Cardiac septum (tissue), 1 donor: ENCODE measurements around the gene MOV10. TPM values are rescaled to one million over a fixed set of nuclear protein-coding genes. Genes with fewer than 3 reads are reported as not detected.
"Not testable (repeated sequence)": the region's sequence is repeated elsewhere in the genome, so short reads cannot be mapped to it uniquely, and the experiment has no call there.

Source experiments
- DNase-seq: peaks from one replicate; pipeline ENCODE4 v3.0.0-alpha.2; 2020; ENCODE audit warnings: low spot score
- intact Hi-C: fragments of 100-400 bp; cut with DNase I; formaldehyde crosslinking; loops from one replicate; pipeline ENCODE4 v1.14.0; 2022
- long read RNA-seq: library from polyadenylated mRNA; unstranded; transcript quantifications from one replicate; pipeline ENCODE4 v2.0.0, GENCODE V29; 2021
- total RNA-seq: library from RNA; stranded (reverse); fragmentation: NEBNext Ultra II Directional; extraction: Animal tissue kit (Norgen Biotek cat#: 25700); gene quantifications from one replicate; pipeline ENCODE4 v1.2.1, GENCODE V29; 2021
- donor health status: DM: no; HTN: no; CAD: no.

The MOV10 gene, protein sequence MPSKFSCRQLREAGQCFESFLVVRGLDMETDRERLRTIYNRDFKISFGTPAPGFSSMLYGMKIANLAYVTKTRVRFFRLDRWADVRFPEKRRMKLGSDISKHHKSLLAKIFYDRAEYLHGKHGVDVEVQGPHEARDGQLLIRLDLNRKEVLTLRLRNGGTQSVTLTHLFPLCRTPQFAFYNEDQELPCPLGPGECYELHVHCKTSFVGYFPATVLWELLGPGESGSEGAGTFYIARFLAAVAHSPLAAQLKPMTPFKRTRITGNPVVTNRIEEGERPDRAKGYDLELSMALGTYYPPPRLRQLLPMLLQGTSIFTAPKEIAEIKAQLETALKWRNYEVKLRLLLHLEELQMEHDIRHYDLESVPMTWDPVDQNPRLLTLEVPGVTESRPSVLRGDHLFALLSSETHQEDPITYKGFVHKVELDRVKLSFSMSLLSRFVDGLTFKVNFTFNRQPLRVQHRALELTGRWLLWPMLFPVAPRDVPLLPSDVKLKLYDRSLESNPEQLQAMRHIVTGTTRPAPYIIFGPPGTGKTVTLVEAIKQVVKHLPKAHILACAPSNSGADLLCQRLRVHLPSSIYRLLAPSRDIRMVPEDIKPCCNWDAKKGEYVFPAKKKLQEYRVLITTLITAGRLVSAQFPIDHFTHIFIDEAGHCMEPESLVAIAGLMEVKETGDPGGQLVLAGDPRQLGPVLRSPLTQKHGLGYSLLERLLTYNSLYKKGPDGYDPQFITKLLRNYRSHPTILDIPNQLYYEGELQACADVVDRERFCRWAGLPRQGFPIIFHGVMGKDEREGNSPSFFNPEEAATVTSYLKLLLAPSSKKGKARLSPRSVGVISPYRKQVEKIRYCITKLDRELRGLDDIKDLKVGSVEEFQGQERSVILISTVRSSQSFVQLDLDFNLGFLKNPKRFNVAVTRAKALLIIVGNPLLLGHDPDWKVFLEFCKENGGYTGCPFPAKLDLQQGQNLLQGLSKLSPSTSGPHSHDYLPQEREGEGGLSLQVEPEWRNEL
- total RNA-seq = 18.3 TPM
- long read RNA-seq, partial matches to known transcripts = 12 of 19 reads
- long read RNA-seq, other reads (novel, unspliced or antisense) = 5 of 19 reads

DNA sequence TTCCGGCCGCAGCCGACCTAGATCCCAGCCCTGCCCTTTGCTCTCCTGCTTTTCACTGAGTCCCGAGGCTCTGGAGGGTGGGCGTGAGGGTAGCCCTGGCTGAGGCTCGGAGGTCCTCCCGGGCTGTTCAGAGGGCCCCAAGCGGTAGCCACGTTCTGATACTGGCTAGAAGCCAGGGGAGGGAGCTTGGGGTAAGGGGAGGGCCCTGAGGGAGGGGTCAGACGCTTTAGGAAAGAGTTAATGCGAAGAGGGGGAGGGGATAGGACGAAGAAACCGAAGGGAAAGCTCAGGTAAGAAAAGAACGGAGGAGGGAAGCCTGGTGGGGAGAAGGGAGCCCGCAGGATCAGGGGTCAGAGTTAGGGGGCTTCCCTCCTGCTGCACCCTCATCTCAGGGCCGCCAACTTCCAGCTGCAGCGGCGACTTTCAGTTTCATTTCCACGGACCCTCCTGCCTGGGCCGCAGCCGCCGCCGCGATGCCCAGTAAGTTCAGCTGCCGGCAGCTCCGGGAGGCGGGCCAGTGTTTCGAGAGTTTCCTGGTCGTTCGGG, at the start of gene MOV10:
Gene MOV10, plus strand, starts transcription at position 220 of the 546 bp plus-strand sequence. Its CDS starts 254 bp downstream, at position 474.
- peak; percentile 87 for DNase-seq
- intact Hi-C loops = loop anchor here (2.0 to 10.0 kb wide), 3 partner anchors 32 to 280 kb away; partner anchors contain the start of genes CTTNBP2NL and RHOC

GRCh38 chr1:112625696-112626095, 48.8 kb upstream of the MOV10 start:
- no peak for DNase-seq
- intact Hi-C loops = no loop called here

GRCh38 chr1:112626193-112626592, 48.3 kb upstream of the MOV10 start:
- intact Hi-C loops = no loop called here
- no peak for DNase-seq

GRCh38 chr1:112626887-112627286, 47.6 kb upstream of the MOV10 start:
- no peak for DNase-seq
- intact Hi-C loops = no loop called here

DNA sequence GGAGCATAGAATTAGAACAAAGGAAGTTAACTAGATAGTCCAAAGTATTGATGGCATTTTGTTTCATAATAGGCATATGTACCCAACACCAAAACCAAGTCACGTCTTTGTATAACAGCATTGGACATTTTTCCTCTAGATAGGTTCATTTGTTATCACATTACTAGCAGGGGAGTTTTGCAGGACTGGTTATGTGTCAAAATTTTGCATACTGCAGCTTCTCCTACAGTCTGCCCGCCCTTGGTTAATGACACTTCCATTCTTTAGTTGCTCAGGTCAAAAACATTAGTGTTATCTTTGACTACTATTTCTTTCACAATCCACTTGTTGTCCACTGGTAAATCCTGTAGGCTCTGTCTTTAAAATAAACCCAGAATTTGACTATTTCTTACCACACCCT, 45.9 kb upstream of the MOV10 start:
- intact Hi-C loops = no loop called here
- DNase-seq = no peak

- intact Hi-C loops = no loop called here
- no peak for DNase-seq
Measured at GRCh38 chr1:112629256-112629655, 45.2 kb upstream of the MOV10 start.

- intact Hi-C loops = no loop called here
- no peak for DNase-seq
Measured at GRCh38 chr1:112633628-112634027, 40.8 kb upstream of the MOV10 start.

- no peak for DNase-seq
- intact Hi-C loops = no loop called here
Measured at GRCh38 chr1:112634367-112634766, 40.1 kb upstream of the MOV10 start.

GRCh38 chr1:112636056-112636455, 38.4 kb upstream of the MOV10 start:
- intact Hi-C loops = no loop called here
- no peak for DNase-seq

DNA sequence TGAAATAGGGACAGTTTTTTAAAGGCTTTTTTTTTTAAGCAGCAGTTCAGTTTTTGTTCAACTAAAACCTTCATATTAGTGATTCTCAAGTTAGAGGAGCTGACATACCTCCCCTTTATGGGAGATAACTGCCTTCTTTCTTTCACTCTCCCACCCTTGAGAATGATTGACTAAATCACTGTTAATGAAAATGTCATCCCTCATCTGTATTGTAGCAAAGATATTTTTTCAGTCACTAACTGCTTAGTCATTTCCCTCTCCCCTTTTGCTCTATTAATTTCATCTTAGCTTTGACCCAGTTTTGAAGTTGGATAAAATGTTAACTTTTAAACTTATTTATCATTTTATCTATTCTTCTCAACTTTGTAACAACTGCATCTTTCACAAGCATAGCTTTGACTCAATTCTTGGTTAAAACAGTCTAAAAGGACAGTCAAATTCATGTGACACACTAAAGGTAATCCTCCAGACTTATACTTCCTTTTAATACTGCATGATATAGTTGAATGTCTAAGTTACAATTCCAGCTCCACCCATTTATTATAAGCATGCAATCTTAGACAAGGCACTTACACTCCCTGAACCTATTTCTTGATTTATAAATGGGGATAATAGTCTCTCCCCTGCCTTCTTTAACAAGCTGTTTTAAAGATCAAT, 37.7 kb upstream of the MOV10 start:
- intact Hi-C loops = no loop called here
- DNase-seq = no peak

- no peak for DNase-seq
- intact Hi-C loops = no loop called here
Measured at GRCh38 chr1:112637254-112638109, 37.0 kb upstream of the MOV10 start.

DNA sequence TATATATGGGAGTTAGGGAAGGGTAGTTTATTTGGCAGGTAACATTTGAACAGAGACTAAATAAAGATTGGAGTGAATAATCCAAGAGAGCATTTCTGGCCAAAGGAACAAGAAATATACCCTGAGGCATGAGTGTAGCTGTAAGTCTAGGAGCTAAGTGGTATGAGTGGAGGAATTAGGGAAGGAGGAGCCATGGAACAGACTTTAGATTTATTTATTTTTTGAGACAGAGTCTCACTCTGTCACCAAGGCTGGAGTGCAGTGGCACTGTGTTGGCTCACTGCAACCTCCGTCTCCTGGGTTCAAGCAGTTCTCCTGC, 36.4 kb upstream of the MOV10 start:
- intact Hi-C loops = no loop called here
- no peak for DNase-seq

DNA sequence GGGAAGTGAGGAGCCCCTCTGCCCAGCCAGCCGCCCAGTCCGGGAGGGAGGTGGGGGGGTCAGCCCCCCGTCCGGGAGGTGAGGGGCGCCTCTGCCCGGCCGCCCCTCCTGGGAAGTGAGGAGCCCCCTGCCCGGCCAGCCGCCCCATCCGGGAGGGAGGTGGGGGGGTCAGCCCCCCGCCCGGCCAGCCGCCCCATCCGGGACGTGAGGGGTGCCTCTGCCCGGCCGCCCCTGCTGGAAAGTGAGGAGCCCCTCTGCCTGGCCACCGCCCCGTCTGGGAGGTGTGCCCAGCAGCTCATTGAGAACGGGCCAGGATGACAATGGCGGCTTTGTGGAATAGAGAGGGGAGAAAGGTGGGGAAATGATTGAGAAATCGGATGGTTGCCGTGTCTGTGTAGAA, 34.0 kb upstream of the MOV10 start:
- intact Hi-C loops, DNase-seq: not testable (repeated sequence)

GRCh38 chr1:112643080-112643479, 31.4 kb upstream of the MOV10 start:
- intact Hi-C loops = no loop called here
- DNase-seq = no peak

GRCh38 chr1:112646225-112646624, 28.2 kb upstream of the MOV10 start:
- no peak for DNase-seq
- intact Hi-C loops = no loop called here

DNA sequence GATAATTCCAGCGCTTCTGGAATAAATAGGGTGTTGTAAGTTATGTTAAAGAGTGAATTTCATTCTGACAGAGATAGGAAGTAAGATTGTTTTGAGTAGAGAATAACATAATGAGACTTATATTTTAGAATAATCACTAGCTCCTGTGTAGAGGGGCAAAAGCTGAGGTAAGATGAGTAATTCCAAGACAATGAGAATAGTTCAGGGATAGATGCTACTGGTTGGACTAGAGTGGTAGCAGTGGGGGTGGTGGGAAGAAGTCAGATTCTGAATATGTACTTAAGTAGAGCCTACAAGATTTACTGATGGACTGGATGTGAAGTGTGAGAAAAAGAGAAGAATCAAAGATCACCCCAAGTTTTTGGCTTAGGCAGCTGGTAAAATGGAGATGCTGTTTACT, 23.3 kb upstream of the MOV10 start:
- DNase-seq = no peak
- intact Hi-C loops = no loop called here

GRCh38 chr1:112665857-112666256, 8.6 kb upstream of the MOV10 start:
- DNase-seq = no peak
- intact Hi-C loops = no loop called here

DNA sequence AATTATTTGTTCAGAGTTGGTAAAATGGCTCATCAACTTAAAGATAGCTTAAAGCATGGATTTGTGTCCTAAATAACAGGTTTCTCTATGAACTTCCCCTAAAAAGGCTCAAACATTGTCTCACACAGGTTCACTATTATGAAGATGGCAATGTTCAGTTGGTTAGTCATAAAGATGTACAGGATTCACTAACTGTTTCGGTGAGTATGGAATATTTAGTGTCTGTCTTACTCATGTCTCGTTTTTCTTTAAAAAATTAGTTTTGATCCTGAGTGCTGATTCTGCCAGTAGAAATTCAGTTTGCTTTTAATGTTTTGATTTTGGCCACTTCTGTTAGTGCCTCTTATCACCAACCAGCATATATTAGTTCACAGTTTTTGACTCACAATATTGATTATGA, 7.5 kb upstream of the MOV10 start:
- intact Hi-C loops = no loop called here
- no peak for DNase-seq

- intact Hi-C loops = loop anchor here (10.0 kb wide), 1 partner anchor 277 kb away; the partner anchor contains the start of gene CTTNBP2NL
Measured at GRCh38 chr1:112672009-112672408, 2.5 kb upstream of the MOV10 start.

More at GRCh38 chr1:112672009-112672408, 2.5 kb upstream of the MOV10 start:
- DNase-seq = no peak
